NCI-H1092 (cell line): Measurements from ENCODE around the gene SLC25A43.
"Not testable (repeated sequence)": the region's sequence is repeated elsewhere in the genome, so short reads cannot be mapped to it uniquely, and the experiment has no call there.

Experiments
- DNase-seq: peaks from one replicate; lab custom pipeline; 2025; lab: John Stamatoyannopoulos, UW

SLC25A43 gene

GRCh38 chrX:119398974-119399771 is at the start of gene SLC25A43:
Gene SLC25A43 (plus strand): TSS chrX:119399336. CDS start chrX:119399404, 68 bp downstream.
- DNase-seq: no peak

GRCh38 chrX:119359618-119360382 is 39.3 kb upstream of the SLC25A43 start:
- DNase-seq: no peak

- not testable (repeated sequence) for DNase-seq
Measured at GRCh38 chrX:119361451-119361850, 37.7 kb upstream of the SLC25A43 start.

- DNase-seq: not testable (repeated sequence)
Measured at GRCh38 chrX:119362074-119362473, 37.1 kb upstream of the SLC25A43 start.

GRCh38 chrX:119363391-119363790 is 35.7 kb upstream of the SLC25A43 start:
- DNase-seq: no peak

GRCh38 chrX:119371861-119372260 is 27.3 kb upstream of the SLC25A43 start:
- not testable (repeated sequence) for DNase-seq

GRCh38 chrX:119374736-119375135 is 24.4 kb upstream of the SLC25A43 start:
- DNase-seq: no peak

GRCh38 chrX:119375561-119375960 is 23.6 kb upstream of the SLC25A43 start:
- DNase-seq: no peak

- no peak for DNase-seq
Measured at GRCh38 chrX:119376312-119376711, 22.8 kb upstream of the SLC25A43 start.

- no peak for DNase-seq
Measured at GRCh38 chrX:119381349-119381944, 17.7 kb upstream of the SLC25A43 start.

- no peak for DNase-seq
Measured at GRCh38 chrX:119382606-119383005, 16.5 kb upstream of the SLC25A43 start.

- DNase-seq: not testable (repeated sequence)
Measured at GRCh38 chrX:119386685-119387084, 12.5 kb upstream of the SLC25A43 start.

- not testable (repeated sequence) for DNase-seq
Measured at GRCh38 chrX:119387426-119387825, 11.7 kb upstream of the SLC25A43 start.

GRCh38 chrX:119389214-119389613 is 9.9 kb upstream of the SLC25A43 start:
- no peak for DNase-seq

- no peak for DNase-seq
Measured at GRCh38 chrX:119389871-119390501, 9.2 kb upstream of the SLC25A43 start.

GRCh38 chrX:119391279-119391678 is 7.9 kb upstream of the SLC25A43 start:
- DNase-seq: no peak

- no peak for DNase-seq
Measured at GRCh38 chrX:119393144-119393543, 6.0 kb upstream of the SLC25A43 start.

GRCh38 chrX:119398587-119398973 is 556 bp upstream of the SLC25A43 start:
- no peak for DNase-seq

GRCh38 chrX:119399772-119400101 is 601 bp downstream of the SLC25A43 start:
- no peak for DNase-seq

GRCh38 chrX:119401569-119401968 is 2.4 kb downstream of the SLC25A43 start:
- DNase-seq: no peak

GRCh38 chrX:119402588-119402987 is 3.5 kb downstream of the SLC25A43 start:
- no peak for DNase-seq

- no peak for DNase-seq
Measured at GRCh38 chrX:119406776-119407175, 7.6 kb downstream of the SLC25A43 start.
